NOMO-1 treated with dmso at 0.1 percent for 144 hours (cell line): ENCODE data around the gene MYH9.
"Not testable (repeated sequence)": the region's sequence is repeated elsewhere in the genome, so short reads cannot be mapped to it uniquely, and the experiment has no call there.

Source experiments
- DNase-seq: peaks from one replicate; lab custom pipeline; 2025; ENCODE audit not compliant: unreplicated experiment; lab: John Stamatoyannopoulos, UW

Gene MYH9

DNA sequence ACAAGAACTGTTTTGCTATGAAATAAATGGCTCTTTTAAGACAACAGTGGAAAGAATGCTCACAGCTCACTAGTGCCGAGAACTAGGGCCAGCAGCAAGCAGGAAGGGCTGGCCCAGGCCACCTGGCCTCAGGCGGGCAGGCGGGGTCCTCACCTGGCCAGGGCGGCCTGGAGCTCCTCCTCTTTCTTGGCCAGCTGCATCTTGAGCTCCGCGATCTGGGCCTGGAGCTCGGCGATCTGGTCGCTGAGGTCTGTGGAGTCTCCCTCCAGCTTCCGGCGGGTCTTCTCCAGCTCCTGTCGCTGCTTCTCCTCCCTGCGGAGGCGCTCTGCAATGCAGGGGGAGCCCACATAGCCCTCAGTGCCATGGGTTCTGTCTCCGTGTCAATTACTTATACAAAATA is 91.1 kb downstream of the MYH9 start:
- no peak for DNase-seq

DNA sequence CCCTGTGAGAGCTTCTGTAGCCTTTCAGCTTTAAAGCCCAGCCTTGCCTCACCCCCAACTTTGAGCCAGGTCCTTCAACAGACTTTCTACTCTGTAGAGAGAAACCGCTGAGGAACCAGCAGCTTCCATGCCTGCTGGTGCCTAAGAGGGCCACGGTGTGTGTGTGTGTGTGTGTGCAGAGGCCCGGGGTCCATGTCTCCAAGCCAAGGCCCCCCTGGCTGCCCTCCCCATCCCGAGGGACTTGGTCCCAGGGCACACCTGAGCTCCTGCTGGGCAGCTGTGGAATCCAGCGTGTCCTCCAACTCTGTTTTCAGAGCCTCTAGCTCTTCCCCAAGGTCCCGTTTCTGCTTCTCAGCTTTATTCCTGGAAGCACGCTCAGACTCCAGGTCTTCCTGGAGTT is 92.5 kb downstream of the MYH9 start:
- DNase-seq = no peak

DNA sequence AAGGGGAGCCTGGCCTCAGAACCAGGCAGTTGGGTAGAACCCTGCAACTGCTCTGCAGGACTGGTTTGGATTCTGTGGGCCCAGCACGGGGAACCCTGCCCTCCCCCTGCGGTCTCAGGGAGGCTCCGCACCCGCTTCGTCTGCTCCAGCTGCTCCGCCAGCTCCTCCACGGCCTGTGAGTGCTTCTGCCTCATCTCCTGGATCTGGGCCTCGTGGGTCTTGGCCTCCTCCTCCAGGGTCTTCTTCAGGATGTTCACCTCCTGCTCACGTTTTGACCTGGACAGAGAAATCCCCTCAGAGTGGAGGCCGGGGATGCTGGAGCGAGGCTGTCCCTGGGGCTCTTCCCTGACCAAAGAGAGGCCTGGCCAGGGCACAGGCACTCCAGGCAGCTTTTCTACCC is 93.0 kb downstream of the MYH9 start:
- DNase-seq = no peak

DNA sequence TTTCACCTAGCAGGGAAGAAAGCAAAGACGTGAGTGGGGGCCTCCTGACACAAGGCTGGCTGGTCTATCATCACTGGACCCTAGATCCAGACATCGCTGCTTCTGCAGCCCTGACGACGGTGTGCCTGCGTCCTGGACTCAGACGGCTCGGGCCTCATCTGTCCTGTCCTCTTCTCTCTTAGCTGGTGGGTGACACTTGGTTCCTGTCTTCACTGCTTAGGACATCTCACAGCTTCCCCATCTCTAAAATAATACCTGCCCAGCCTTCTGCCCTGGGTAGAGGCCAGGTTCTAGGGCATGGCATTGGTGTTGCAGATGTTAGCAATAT is 93.5 kb downstream of the MYH9 start:
- no peak for DNase-seq

DNA sequence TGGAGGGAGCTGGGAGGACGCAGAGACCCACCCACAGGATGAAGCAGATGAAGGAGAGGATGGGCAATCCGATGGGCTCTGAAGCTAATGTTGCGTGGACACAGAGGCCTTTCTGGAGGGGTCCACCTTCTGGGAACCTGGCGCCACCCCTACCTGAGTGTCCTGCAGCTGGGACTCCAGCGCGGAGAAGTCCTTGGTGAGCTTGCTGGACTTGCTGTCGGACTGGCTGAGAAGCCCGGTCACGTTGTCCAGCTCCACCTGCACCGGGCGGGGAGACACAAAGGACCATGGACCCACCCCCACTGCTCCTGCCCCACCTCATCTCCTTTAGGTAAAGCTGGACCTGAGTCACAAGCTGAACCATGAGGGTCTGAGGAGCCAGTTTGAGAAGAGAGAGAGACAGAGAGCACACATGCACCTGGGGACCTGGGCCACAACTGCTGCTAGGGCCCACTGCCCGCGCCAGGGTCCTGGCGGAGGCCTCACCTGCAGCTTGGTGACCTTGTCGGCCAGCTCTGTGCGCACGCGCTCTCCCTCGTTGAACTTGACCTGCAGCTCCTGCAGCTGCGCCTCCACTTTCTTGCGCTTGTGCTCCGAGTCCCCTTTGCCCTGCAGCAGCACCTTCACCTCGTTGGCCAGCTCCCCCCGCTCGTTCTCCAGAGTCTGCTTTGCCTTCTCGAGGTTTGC is 94.0 kb downstream of the MYH9 start:
- DNase-seq = no peak

DNA sequence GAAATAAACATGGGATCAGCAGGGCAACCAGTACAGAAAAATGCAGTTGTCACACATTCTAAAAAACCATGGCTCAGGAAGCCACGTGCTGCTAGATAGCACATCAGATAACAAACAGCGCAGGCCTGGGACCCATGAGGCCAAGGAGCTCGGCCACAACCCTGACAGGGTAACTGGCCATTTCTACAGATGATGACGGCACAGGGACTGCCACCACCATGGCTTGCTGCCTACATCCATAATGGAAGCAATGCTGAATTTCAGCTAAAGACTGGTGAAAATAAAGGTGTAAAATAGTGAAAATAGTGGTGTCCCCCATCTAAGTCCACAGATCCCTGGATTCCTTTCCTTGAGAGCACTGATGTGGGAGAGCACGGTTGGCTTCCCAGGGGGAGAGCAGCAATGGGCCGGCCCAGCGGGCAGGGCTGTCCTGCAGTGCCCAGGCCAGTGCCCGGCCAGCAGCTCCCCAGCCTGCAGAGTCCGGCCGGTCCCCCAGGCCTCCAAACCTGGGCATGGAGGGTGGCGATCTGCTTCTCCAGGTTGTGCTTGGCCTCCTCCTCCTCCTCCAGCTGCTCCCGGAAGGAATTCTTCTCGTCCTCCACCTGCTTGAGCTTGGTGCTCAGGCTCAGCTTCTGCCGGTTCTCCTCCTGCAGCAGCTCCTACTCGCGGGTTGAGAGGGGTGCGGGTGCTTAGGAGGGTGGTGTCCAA is 94.8 kb downstream of the MYH9 start:
- no peak for DNase-seq

DNA sequence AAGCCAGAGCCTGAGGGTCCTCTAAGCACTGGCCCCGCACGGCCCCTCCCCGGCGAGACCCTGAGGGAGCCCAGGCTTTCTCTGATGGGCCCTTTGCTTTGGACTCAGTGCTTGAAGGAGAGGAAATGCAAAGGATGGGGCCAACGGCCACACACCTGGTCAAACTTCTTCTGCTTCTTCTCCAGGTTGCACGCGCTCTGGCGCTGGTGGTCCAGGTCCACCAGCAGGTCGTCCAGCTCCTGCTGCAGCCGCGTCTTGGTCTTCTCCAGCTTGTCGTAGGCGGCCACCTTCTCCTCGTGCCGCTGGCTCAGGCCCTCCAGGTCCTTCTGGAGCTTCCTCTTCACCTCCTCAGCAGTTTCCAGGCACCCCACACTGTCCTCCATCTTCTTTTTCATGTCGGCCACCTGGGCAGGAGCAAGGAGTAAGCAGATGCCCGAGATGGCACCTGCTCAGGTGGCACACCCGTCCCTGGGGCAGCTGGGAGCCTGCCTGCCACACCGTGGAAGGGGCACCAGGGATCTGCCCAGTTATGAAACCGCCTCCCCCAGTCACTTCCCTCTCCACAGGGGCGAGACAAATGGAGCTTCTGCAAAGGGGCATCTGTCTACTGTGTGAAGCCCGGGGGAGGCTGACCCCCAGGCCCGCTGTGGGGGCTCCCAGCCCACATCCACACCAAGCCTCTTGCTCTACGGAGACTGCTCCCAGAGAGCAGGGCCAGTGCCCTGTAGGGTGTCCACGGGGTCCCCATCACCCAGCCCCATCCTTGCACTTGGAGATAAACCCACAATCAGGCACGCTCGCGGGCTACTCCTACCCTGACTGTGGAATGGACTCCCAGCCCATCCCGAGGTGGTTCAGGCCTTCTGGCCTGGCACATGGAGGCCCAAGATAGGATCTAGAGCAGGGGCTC is 95.7 kb downstream of the MYH9 start:
- DNase-seq = no peak

DNA sequence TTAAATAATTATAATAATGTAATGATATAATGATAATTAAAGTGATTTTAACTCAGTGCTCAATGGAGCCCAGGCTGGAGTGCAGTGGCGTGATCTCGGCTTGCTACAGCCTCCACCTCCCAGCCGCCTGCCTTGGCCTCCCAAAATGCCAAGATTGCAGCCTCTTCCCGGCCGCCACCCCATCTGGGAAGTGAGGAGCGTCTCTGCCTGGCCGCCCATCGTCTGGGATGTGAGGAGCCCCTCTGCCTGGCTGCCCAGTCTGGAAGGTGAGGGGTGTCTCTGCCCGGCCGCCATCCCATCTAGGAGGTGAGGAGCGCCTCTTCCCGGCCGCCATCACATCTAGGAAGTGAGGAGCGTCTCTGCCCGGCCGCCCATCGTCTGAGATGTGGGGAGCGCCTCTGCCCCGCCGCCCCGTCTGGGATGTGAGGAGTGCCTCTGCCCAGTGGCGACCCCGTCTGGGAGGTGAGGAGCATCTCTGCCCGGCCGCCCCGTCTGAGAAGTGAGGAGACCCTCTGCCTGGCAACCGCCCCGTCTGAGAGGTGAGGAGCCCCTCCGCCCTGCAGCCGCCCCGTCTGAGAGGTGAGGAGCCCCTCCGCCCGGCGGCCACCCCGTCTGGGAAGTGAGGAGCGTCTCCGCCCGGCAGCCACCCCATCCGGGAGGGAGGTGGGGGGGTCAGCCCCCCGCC is 97.2 kb downstream of the MYH9 start:
- not testable (repeated sequence) for DNase-seq

DNA sequence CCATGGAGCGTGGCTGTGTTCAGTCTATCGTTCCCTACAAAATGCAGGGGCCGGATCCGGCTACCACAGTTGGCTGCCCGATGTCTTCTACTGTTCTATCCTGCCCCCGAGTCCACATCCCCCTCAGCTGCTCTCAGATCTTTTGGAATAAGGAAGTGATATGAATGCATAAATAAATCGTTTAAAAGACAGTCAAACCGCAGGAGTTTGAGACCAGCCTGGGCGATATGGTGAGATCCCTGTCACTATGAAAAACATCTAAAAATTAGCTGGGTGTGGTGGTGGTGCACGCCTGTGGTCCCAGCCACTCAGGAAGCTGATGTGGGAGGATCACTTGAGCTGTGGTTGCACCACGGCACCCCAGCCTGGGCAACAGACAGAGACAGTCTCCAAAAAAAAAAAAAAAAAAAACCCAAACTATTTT is 97.8 kb downstream of the MYH9 start:
- DNase-seq = not testable (repeated sequence)

DNA sequence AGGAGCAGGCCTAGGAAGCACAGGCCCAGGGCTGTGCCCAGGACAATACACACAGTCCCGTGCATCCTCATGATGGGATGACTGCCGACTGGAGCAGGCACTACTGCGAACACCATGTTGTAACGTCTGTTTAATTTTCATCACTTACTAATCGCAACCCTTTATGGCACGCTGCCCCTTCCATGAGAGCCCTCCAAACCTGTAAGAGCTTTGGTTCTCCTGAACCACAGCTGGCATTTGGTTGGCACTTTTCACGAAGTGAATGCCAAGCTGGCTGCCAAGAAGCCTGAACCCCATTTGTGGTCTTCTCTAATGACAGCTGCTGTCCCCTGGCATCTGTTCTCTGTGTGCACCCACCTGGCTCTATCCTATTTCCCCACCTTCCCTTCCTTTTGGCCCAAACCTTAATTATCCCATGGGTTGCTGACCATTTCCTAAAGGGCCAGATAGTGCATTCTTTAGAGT is 98.3 kb downstream of the MYH9 start:
- DNase-seq = no peak

DNA sequence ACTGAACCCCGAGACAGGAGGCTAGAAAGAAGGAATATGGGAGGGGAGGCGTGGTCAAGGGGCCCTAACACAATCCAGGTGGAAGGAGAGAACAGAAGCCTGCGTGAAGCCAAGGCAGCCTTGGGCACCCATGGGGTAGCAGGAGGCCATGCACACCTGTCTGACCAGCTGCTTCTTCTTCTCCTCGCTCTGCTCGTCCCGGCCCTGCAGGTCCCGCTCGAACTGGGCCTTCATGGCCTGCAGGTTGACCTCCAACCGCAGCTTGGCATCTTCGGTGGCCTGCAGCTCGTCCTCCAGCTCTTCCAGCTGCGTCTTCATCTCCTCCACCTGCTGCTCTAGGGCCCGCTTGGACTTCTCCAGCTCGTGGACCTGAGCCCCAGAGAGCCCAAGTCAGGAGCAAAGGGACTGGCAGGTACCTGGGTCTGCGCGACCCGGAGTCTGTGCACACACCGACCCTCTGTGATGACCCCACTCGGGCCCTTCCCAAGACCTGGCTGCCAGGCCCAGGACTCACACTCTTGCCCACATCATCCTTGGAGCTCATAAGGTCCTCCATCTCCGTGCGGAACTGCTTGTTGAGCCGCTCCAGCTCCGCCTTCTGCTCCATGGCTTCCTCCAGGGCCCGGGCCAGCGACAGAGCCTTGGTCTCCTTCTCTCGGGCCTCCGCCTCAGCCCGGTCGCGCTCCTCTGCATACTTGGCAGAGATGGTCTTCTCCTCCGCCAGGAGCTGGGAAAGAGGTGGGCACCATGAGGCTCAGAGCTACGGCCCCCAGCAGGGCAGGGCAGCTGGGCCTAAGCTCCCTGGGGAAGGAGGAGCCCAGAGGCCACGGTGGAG is 99.0 kb downstream of the MYH9 start:
- DNase-seq = no peak

DNA sequence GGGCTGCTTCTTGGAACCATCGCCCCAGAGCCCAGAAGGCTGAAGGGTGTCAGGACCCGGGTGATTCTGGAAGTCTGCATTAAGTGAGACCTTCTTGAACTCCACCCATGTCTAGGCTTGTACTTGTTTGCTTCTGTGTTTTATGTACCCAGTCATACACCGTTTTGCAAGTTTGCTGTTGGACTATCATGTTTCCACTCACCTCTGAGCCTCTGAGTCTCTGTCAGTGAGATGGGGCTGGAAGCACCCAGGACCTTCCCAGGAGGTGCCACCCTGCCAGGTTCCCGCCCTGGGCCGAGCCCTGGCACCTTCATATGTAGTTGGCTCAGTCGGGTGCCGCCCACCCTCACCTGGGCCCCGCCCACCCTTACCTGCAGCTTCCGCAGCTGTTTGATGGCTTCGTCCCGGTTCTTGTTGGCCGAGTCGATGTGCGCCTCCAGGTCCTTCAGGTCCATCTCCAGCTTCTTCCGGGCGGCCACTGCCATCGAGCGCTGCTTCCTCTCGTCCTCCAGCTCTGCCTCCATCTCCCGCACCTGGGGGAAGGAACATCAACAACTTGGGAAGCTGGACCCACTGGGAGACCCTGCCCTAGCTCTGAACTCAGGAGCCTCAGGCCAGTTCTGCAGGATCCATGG is 99.8 kb downstream of the MYH9 start:
- DNase-seq = no peak

DNA sequence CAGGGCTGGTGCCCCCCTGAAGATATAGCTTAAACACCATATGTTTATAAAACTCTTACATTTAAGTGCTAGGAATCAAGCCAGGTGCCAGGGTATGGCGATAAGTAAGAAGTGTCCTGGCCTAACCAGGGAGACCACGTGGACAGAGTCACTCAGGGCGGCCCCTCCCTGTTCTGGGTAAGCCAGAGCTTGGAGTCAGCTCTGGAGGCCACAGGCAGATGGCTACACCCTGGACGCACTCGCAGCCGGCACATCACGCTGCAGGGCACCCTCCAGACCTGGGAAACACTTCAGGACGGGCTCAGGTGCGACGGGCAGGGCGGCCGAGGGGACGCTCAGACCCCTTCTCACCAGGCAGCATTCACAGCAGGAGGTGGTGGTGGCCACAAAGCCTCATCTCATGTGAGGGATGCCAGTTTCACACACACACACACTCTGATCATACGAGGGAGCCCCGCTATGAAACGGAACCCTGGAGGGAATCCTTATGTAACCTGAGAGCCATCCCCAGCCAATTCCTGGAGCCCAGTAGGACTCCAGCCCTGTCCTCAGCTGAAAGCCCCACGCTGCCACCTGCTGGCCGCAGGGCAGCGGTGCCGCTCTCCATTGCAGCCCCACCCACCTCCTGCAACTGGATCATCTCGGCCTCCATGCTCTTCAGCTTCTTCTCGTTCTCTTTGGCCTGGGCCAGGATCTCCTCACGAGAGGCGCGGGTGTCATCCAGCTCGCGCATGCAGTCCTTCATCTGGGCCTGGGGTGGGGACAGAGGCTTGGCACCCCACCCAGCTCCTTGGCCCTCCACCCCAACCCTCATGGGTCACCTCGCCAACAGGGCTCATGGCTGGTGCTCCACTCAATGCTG is 101.4 kb downstream of the MYH9 start:
- DNase-seq = peak; percentile 8

DNA sequence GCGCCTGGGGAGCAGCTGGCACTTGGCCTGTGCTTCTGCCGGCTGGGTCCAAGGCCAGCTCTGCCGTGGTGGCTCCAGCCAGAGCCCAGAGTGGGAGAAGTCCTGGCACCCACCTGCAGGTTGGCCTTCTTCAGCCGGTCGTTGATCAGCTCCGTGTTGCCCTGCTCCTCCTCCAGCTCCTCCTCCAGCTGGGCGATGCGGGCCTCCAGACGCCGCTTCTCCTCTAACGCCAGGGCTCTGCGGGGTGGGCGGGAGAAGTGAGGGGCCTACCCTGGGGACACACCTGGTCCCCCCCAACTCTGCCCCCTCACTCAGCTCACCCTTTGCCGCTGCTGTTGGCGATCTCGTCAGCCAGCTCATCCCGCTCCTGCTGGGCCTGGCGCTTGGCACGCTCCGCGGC is 102.2 kb downstream of the MYH9 start:
- DNase-seq = no peak

DNA sequence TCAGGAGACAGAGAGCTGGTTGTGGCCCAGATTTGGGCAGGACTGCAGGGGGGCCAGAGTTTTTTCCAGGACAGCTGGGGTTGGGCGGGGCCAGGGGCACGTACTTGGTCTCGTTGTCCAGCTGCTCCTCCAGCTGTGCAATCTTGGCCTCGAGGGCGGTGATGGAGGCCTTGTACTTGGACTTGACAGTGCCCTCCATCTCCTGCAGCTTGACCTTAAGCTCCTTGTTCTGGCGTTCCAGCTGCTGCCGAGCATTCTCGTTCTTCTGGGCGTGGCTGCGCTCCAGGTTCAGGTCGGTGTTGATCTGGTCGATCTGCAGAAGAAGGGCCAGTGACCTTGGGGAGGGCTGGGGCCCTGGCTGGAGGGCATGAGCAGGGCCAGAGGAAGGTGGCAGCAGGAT is 102.8 kb downstream of the MYH9 start:
- no peak for DNase-seq

DNA sequence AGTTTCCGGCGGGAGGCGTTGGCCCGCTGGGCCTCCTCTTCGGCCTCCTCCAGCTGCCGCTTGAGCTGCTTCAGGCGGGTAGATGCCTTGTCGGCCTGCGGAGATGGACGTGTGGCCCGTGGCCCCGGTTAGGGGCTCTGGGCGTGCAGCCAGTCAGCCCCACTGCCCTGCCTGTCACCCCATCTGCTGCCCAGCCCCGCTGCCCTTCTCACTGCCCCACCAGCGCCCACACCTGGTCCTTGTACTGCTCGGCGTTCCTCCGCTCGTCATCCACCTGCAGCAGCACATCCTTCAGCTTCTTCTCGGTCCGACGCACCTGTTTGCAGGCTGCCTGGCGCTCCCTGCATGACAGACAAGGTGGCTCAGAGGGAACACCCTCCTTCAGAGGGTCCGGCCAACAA is 103.6 kb downstream of the MYH9 start:
- DNase-seq = no peak

DNA sequence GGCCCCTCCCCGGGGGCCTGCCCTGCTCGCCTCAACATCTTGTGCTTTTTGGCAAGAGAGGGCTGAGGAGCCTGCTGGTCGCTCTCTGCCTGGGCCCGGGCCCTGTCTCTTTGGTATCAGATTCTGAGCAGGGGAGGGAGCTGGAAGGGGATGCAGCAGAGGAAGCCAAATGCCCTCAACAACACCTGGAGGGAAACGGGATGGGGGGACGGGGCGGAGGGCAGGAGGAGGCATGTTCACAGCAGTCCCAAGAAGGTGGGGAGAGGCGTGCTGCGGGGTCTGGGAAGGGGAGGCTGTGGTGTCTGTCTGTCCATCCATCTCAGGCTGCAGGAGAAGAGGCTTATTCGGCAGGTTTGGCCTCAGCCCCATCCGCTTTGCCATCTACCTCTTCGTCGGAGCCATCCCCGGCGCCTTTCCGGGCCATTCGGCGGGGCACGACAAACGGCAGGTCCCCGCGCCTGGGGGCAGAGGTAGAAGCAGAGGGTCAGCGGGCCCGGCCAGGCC is 105.4 kb downstream of the MYH9 start:
- DNase-seq = no peak

DNA sequence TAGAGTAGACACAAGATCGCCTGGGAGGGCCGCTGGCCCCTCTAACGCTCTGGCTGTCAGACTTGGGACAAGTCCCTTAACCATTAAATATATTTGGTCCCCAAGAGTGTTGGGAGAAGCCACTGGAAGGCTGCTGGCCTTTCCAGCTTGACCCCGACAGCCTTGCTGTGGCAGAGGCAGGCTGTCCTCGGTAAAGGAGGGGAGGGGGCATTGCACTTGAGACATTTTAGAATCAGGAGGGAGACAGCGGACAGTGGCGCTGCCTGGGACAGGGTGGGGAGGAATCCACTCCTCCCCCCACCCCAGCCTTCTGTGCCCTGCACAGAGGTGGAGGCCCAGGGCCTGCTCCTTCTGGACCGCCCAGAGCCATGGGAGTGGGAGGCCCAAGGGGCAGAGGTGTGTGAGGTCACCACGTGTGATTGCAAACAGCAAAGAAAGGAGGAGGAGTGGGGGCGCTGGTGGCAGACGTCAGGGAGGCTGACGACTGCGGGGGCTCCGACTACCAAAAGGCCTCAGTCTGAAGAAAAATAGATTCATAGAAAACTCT is 105.9 kb downstream of the MYH9 start:
- DNase-seq = no peak

DNA sequence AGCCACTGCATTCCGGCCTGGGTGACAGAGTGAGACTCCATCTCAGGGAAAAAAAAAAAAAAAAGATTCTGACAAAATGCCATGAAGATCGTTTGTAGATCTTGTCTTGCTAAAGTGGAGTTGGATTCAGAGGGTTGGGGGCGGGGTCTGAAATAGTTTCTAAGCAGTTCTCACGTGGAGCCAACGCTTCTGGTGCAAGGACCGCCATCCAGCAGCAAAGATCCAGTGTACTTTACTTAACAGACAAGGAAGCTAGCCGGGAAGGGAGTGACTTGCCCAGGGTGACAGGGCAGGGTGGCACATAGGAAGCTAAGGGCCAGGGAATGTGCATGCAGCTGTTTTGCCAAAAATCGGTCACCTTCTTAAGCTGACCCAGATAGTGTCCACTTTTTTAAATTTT is 107.4 kb downstream of the MYH9 start:
- DNase-seq = no peak
